Measurements from ENCODE around the gene FUBP1. TPM values are rescaled to one million over a fixed set of nuclear protein-coding genes. Genes with fewer than 3 reads are reported as not detected.

FUBP1 gene
- total and polyA plus RNA-seq, 9 of the 15 experiments (the other 6 are each of a cell fraction or from before 2014, with no cell fraction given) = 104 to 294 (median 213) TPM

DNA sequence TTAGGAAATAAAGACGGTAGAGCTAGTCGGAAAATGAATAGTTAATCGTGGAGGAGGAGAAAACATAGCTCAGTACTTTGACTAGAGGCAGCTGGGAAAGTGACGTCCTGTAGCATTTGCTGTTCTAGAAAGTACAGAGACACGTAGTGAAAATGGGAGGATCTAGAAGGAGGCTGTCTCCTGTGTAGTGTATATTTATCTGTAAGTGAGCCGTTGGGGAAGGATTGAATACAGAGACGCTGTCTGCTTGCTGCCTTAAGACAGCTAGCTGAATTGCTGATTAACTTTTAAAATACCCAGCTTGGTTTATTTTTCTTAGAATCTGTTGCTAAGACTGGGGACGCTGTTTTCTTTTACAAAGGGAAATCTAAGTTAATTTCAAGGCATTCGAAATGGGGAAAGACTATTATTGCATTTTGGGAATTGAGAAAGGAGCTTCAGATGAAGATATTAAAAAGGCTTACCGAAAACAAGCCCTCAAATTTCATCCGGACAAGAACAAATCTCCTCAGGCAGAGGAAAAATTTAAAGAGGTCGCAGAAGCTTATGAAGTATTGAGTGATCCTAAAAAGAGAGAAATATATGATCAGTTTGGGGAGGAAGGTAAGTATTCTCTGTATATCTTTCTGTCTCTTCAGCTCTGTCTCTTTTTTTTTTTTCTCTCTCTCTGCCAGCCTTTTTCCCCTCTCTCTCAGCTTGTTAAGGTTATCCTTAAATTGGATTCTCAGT is 26.0 kb upstream of the FUBP1 start, which contains the start of gene DNAJB4 (continued):
- TF ChIP-seq, protein P1, sequence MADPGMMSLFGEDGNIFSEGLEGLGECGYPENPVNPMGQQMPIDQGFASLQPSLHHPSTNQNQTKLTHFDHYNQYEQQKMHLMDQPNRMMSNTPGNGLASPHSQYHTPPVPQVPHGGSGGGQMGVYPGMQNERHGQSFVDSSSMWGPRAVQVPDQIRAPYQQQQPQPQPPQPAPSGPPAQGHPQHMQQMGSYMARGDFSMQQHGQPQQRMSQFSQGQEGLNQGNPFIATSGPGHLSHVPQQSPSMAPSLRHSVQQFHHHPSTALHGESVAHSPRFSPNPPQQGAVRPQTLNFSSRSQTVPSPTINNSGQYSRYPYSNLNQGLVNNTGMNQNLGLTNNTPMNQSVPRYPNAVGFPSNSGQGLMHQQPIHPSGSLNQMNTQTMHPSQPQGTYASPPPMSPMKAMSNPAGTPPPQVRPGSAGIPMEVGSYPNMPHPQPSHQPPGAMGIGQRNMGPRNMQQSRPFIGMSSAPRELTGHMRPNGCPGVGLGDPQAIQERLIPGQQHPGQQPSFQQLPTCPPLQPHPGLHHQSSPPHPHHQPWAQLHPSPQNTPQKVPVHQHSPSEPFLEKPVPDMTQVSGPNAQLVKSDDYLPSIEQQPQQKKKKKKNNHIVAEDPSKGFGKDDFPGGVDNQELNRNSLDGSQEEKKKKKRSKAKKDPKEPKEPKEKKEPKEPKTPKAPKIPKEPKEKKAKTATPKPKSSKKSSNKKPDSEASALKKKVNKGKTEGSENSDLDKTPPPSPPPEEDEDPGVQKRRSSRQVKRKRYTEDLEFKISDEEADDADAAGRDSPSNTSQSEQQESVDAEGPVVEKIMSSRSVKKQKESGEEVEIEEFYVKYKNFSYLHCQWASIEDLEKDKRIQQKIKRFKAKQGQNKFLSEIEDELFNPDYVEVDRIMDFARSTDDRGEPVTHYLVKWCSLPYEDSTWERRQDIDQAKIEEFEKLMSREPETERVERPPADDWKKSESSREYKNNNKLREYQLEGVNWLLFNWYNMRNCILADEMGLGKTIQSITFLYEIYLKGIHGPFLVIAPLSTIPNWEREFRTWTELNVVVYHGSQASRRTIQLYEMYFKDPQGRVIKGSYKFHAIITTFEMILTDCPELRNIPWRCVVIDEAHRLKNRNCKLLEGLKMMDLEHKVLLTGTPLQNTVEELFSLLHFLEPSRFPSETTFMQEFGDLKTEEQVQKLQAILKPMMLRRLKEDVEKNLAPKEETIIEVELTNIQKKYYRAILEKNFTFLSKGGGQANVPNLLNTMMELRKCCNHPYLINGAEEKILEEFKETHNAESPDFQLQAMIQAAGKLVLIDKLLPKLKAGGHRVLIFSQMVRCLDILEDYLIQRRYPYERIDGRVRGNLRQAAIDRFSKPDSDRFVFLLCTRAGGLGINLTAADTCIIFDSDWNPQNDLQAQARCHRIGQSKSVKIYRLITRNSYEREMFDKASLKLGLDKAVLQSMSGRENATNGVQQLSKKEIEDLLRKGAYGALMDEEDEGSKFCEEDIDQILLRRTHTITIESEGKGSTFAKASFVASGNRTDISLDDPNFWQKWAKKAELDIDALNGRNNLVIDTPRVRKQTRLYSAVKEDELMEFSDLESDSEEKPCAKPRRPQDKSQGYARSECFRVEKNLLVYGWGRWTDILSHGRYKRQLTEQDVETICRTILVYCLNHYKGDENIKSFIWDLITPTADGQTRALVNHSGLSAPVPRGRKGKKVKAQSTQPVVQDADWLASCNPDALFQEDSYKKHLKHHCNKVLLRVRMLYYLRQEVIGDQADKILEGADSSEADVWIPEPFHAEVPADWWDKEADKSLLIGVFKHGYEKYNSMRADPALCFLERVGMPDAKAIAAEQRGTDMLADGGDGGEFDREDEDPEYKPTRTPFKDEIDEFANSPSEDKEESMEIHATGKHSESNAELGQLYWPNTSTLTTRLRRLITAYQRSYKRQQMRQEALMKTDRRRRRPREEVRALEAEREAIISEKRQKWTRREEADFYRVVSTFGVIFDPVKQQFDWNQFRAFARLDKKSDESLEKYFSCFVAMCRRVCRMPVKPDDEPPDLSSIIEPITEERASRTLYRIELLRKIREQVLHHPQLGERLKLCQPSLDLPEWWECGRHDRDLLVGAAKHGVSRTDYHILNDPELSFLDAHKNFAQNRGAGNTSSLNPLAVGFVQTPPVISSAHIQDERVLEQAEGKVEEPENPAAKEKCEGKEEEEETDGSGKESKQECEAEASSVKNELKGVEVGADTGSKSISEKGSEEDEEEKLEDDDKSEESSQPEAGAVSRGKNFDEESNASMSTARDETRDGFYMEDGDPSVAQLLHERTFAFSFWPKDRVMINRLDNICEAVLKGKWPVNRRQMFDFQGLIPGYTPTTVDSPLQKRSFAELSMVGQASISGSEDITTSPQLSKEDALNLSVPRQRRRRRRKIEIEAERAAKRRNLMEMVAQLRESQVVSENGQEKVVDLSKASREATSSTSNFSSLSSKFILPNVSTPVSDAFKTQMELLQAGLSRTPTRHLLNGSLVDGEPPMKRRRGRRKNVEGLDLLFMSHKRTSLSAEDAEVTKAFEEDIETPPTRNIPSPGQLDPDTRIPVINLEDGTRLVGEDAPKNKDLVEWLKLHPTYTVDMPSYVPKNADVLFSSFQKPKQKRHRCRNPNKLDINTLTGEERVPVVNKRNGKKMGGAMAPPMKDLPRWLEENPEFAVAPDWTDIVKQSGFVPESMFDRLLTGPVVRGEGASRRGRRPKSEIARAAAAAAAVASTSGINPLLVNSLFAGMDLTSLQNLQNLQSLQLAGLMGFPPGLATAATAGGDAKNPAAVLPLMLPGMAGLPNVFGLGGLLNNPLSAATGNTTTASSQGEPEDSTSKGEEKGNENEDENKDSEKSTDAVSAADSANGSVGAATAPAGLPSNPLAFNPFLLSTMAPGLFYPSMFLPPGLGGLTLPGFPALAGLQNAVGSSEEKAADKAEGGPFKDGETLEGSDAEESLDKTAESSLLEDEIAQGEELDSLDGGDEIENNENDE (IDR thresholded peaks at IDR 0.05; ENCODE audit: low read depth, low read length) = no peak
- TF ChIP-seq RB1 (IDR thresholded peaks at IDR 0.05; ENCODE audit: low read depth) = no peak
- TF ChIP-seq, protein P2, sequence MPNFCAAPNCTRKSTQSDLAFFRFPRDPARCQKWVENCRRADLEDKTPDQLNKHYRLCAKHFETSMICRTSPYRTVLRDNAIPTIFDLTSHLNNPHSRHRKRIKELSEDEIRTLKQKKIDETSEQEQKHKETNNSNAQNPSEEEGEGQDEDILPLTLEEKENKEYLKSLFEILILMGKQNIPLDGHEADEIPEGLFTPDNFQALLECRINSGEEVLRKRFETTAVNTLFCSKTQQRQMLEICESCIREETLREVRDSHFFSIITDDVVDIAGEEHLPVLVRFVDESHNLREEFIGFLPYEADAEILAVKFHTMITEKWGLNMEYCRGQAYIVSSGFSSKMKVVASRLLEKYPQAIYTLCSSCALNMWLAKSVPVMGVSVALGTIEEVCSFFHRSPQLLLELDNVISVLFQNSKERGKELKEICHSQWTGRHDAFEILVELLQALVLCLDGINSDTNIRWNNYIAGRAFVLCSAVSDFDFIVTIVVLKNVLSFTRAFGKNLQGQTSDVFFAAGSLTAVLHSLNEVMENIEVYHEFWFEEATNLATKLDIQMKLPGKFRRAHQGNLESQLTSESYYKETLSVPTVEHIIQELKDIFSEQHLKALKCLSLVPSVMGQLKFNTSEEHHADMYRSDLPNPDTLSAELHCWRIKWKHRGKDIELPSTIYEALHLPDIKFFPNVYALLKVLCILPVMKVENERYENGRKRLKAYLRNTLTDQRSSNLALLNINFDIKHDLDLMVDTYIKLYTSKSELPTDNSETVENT (CRISPR knock-in tag; IDR thresholded peaks at IDR 0.05) = peak; percentile 56; the same call in 1 of the 2 replicates
- TF ChIP-seq FOS (IDR thresholded peaks at IDR 0.05; ENCODE audit: extremely low read depth, insufficient read length) = no peak
- TF ChIP-seq GABPB2 (CRISPR knock-in tag; conservative IDR thresholded peaks at IDR 0.05) = no peak
- no peak for TF ChIP-seq SREBF1 (IDR thresholded peaks at IDR 0.05; ENCODE audit: borderline replicate concordance, low read depth, low read length)
- TF ChIP-seq TAF9B (IDR thresholded peaks at IDR 0.05; ENCODE audit: partially characterized antibody) = peak; percentile 69
- TF ChIP-seq RAD21 (CRISPR knock-in tag; conservative IDR thresholded peaks at IDR 0.05 in 1 of 2, IDR thresholded peaks at IDR 0.05 in 1 of 2) = no peak
- TF ChIP-seq, protein P3, sequence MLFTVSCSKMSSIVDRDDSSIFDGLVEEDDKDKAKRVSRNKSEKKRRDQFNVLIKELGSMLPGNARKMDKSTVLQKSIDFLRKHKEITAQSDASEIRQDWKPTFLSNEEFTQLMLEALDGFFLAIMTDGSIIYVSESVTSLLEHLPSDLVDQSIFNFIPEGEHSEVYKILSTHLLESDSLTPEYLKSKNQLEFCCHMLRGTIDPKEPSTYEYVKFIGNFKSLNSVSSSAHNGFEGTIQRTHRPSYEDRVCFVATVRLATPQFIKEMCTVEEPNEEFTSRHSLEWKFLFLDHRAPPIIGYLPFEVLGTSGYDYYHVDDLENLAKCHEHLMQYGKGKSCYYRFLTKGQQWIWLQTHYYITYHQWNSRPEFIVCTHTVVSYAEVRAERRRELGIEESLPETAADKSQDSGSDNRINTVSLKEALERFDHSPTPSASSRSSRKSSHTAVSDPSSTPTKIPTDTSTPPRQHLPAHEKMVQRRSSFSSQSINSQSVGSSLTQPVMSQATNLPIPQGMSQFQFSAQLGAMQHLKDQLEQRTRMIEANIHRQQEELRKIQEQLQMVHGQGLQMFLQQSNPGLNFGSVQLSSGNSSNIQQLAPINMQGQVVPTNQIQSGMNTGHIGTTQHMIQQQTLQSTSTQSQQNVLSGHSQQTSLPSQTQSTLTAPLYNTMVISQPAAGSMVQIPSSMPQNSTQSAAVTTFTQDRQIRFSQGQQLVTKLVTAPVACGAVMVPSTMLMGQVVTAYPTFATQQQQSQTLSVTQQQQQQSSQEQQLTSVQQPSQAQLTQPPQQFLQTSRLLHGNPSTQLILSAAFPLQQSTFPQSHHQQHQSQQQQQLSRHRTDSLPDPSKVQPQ (CRISPR knock-in tag; IDR thresholded peaks at IDR 0.05; ENCODE audit: borderline replicate concordance) = no peak
- TF ChIP-seq MBD2 (IDR thresholded peaks at IDR 0.05; ENCODE audit: borderline replicate concordance, low read depth) = 0 out of 2 replicates have a peak, but pooled peaks have one; percentile 39
